PC-9 (cell line): ENCODE measurements around the gene CLN6. TPM values are rescaled to one million over a fixed set of nuclear protein-coding genes. Genes with fewer than 3 reads are reported as not detected.

Experiments
- BruUV-seq: library from RNA; stranded (reverse); fragments of 400-500 nt; replicated peaks from 2 replicates; lab custom pipeline; 2021; lab: Mats Ljungman, UMichigan
- CTCF ChIA-PET: fragments of 300-600 bp; sonication (Branson Sonifier 250); formaldehyde crosslinking; loops from one replicate; lab custom pipeline; 2022; ENCODE audit warnings: antibody characterized with exemption; lab: Charles Lee
- POLR2A ChIA-PET: fragments of 300-600 bp; sonication (Branson Sonifier 250); formaldehyde crosslinking; loops from one replicate; lab custom pipeline; 2022; ENCODE audit warnings: antibody characterized with exemption; ENCODE audit not compliant: unreplicated experiment; lab: Charles Lee
- DNase-seq, 2 experiments: peaks; one replicate each; pipeline versions ENCODE4 v3.0.0 to v3.0.0-alpha.2; 2015 to 2022; ENCODE audit warnings: mixed read lengths in 1 of 2
- H2AFZ ChIP-seq: fragments of 200-600 bp; sonication (generic); 2 replicates; pipeline ENCODE4 v1.8.1; 2017; ENCODE audit warnings: antibody characterized with exemption
- H3F3A ChIP-seq: fragments of 200-600 bp; sonication (generic); 2 replicates; pipeline ENCODE4 v1.8.1; 2017; ENCODE audit warnings: antibody characterized with exemption, mild to moderate bottlenecking, low read depth; ENCODE audit not compliant: insufficient read depth
- H3K27ac ChIP-seq: fragments of 200-600 bp; sonication (generic); 2 replicates; pipeline ENCODE4 v1.6.1; 2016; ENCODE audit warnings: mixed run types
- H3K27me3 ChIP-seq: fragments of 200-600 bp; sonication (generic); 2 replicates; pipeline ENCODE4 v1.6.1; 2016; ENCODE audit warnings: low read depth, mixed run types; ENCODE audit not compliant: insufficient read depth
- H3K36me3 ChIP-seq: fragments of 200-600 bp; sonication (generic); 2 replicates; pipeline ENCODE4 v1.6.1; 2016; ENCODE audit warnings: low read depth, mixed run types
- H3K4me1 ChIP-seq: fragments of 200-600 bp; sonication (generic); replicated peaks from 2 replicates; pipeline ENCODE4 v1.6.1; 2016; ENCODE audit warnings: mixed run types; ENCODE audit not compliant: insufficient read depth
- H3K4me2 ChIP-seq: fragments of 200-600 bp; sonication (generic); 2 replicates; pipeline ENCODE4 v1.6.1; 2017; ENCODE audit warnings: mixed run types
- H3K4me3 ChIP-seq: fragments of 200-600 bp; sonication (generic); 2 replicates; pipeline ENCODE4 v1.6.1; 2016; ENCODE audit warnings: mixed run types
- H3K79me2 ChIP-seq: fragments of 200-600 bp; sonication (generic); 2 replicates; pipeline ENCODE4 v1.6.1; 2017; ENCODE audit warnings: low read depth, mixed run types
- H3K9me2 ChIP-seq: fragments of 200-600 bp; sonication (generic); 2 replicates; pipeline ENCODE4 v1.8.1; 2017; ENCODE audit warnings: mild to moderate bottlenecking; ENCODE audit not compliant: insufficient read depth
- H3K9me3 ChIP-seq: fragments of 200-600 bp; sonication (generic); 2 replicates; pipeline ENCODE4 v1.8.1; 2016; ENCODE audit warnings: low read depth; ENCODE audit not compliant: insufficient read depth
- H4K20me1 ChIP-seq: fragments of 200-600 bp; sonication (generic); 2 replicates; pipeline ENCODE4 v1.8.1; 2017; ENCODE audit not compliant: insufficient read depth
- EZH2 ChIP-seq: fragments of 200-600 bp; sonication (generic); IDR thresholded peaks from 2 replicates; pipeline ENCODE4 v1.8.0; 2017; ENCODE audit warnings: antibody characterized with exemption, low read depth
- intact Hi-C: fragments of 100-400 bp; cut with micrococcal nuclease; formaldehyde crosslinking; loops from one replicate; pipeline ENCODE4 v1.10.0; 2022; ENCODE audit not compliant: unreplicated experiment
- total RNA-seq: library from RNA; stranded (reverse); gene quantifications from 2 replicates; pipeline ENCODE4 v1.2.3, GENCODE V29; 2021
- TF ChIP-seq, protein P1 (sequence below): fragments of 200-600 bp; sonication (generic); conservative IDR thresholded peaks from 2 replicates; pipeline ENCODE4 v1.6.1; 2017; ENCODE audit warnings: mixed run types, antibody characterized with exemption, mild to moderate bottlenecking, moderate library complexity

CLN6 gene
- total RNA-seq, 1 experiment from 2014 or later, result 48.7 TPM

DNA sequence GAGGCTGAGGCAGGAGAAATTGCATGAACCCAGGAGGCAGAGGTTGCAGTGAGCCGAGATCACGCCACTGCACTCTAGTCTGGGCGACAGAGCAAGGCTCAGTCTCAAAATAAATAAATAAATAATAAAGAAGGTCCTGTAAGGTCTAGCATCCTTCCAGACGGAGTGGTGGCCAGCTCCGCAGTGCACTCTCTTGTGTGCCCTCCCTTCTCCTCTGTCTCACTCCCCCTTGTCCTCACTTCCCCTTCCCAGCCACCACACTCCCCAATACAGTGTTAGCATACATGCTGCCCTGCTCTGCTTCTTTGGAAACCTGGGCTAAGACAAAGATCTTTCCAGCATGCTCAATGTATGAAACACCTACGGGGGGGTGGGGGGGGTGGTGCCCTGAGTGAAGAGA, 3.4 kb upstream of the CLN6 start:
- H2AFZ ChIP-seq, result no peak overlapping the region
- peaks cover 13% of the 10 kb centered on the region; the same call in 1 of the 2 replicates for H3K4me1 ChIP-seq
- H4K20me1 ChIP-seq, result no peaks in the 10 kb centered on the region
- H3K36me3 ChIP-seq, result no peaks in the 10 kb centered on the region
- TF ChIP-seq, protein P1, sequence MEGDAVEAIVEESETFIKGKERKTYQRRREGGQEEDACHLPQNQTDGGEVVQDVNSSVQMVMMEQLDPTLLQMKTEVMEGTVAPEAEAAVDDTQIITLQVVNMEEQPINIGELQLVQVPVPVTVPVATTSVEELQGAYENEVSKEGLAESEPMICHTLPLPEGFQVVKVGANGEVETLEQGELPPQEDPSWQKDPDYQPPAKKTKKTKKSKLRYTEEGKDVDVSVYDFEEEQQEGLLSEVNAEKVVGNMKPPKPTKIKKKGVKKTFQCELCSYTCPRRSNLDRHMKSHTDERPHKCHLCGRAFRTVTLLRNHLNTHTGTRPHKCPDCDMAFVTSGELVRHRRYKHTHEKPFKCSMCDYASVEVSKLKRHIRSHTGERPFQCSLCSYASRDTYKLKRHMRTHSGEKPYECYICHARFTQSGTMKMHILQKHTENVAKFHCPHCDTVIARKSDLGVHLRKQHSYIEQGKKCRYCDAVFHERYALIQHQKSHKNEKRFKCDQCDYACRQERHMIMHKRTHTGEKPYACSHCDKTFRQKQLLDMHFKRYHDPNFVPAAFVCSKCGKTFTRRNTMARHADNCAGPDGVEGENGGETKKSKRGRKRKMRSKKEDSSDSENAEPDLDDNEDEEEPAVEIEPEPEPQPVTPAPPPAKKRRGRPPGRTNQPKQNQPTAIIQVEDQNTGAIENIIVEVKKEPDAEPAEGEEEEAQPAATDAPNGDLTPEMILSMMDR, result no peak
- TF ChIP-seq EZH2, result no peak
- no peaks in the 10 kb centered on the region for H3K9me2 ChIP-seq
- no peak overlapping the region for H3K27ac ChIP-seq
- H3K27me3 ChIP-seq, result no peaks in the 10 kb centered on the region
- no peaks in the 10 kb centered on the region for H3F3A ChIP-seq
- ChIA-PET CTCF (no interaction called here), POLR2A (no interaction called here)
- no peak overlapping the region for H3K4me2 ChIP-seq
- peaks cover 12% of the 10 kb centered on the region for H3K79me2 ChIP-seq
- intact Hi-C loops, result no loop called here
- no peak overlapping the region for H3K4me3 ChIP-seq
- BruUV-seq, result no TSS peak
- H3K9me3 ChIP-seq, result no peaks in the 10 kb centered on the region
- no peak for DNase-seq

DNA sequence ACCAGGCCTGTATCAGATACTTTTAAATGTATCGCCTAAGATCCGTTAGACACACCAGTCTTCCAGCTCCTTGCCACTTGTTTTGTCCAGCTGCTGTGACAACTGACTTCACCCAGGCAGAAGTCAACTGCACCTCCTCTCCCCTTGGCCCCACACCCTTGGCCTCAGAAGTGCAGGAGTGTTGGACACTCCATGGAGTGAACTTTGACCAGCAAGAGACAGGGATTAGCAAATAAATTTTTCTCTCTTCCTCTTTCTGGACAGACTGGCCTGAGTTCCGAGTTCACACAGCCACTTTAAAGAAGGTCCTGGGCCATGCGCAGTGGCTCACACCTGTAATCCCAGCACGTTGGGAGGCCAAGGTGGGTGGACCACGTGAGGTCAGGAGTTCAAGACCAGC, 2.9 kb upstream of the CLN6 start:
- H3K79me2 ChIP-seq, result peaks cover 17% of the 10 kb centered on the region
- no peak overlapping the region for H3K4me2 ChIP-seq
- no peak overlapping the region for H3K27ac ChIP-seq
- ChIA-PET CTCF (interaction anchor here (0.7 kb wide), 1 partner anchor 74 kb away, joined by 3 read pairs; no protein-coding TSS in a partner anchor), POLR2A (no interaction called here)
- no peak overlapping the region for H3K4me3 ChIP-seq
- H3K9me3 ChIP-seq, result no peaks in the 10 kb centered on the region
- H3F3A ChIP-seq, result no peaks in the 10 kb centered on the region
- BruUV-seq, result no TSS peak
- peaks cover 15% of the 10 kb centered on the region; the same call in 1 of the 2 replicates for H3K4me1 ChIP-seq
- intact Hi-C loops, result no loop called here
- no peak for DNase-seq
- no peaks in the 10 kb centered on the region for H3K27me3 ChIP-seq
- H4K20me1 ChIP-seq, result no peaks in the 10 kb centered on the region
- H3K9me2 ChIP-seq, result no peaks in the 10 kb centered on the region
- TF ChIP-seq, protein P1, result no peak
- no peak for TF ChIP-seq EZH2
- no peak overlapping the region for H2AFZ ChIP-seq
- no peaks in the 10 kb centered on the region for H3K36me3 ChIP-seq

DNA sequence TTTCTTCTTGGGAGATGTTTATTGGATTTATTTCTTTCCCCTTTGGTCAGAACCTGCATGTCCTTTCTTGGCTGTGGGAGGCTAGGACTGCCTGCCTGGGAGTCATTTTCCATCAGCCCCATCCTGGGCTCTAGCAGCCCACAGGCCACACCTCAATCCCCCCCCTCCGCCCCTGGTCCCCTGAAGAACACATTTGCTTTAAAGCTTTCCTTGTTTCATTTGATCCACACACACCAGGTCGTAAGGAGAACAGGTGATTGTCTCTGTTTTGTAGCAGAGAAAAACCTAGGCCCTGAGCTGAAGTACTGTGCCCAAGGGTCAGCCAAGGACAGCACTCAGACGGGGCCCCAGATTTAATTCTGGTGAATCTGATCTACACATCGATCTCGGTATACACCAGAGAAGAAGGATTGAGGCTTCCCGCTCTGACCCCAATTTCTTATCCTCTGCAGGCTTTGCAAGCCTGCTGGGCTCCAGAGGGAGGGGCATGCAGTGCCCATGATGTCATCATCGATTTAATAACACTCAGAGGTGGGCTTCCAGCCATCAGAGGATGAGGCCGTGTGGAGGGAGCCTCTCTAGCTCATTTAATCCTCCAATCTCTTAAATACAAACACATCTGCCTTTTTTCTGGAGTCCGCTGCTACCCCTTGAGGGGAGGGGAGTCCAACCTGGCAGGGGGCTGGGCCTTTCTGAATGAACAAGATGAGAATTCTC, 1.7 kb upstream of the CLN6 start:
- Histone ChIP-seq H3K27me3 (no peaks in the 10 kb centered on the region), H4K20me1 (no peaks in the 10 kb centered on the region), H3K9me2 (no peaks in the 10 kb centered on the region), H2AFZ (no peak overlapping the region), H3K36me3 (no peaks in the 10 kb centered on the region), H3K4me1 (peaks cover 15% of the 10 kb centered on the region; the same call in 1 of the 2 replicates), H3K79me2 (peaks cover 27% of the 10 kb centered on the region), H3K4me3 (no peak overlapping the region), H3K27ac (no peak overlapping the region), H3K4me2 (no peak overlapping the region), H3F3A (no peaks in the 10 kb centered on the region), H3K9me3 (no peaks in the 10 kb centered on the region)
- no TSS peak for BruUV-seq
- ChIA-PET CTCF (no interaction called here), POLR2A (interaction anchor here (0.7 to 0.9 kb wide), 2 partner anchors 21 to 178 kb away, joined by 3 to 6 read pairs; no protein-coding TSS in a partner anchor)
- no peak for DNase-seq
- intact Hi-C loops, result no loop called here
- no peak for TF ChIP-seq EZH2
- TF ChIP-seq, protein P1, result no peak
